ENCODE measurements around the gene TBC1D8.

DNA sequence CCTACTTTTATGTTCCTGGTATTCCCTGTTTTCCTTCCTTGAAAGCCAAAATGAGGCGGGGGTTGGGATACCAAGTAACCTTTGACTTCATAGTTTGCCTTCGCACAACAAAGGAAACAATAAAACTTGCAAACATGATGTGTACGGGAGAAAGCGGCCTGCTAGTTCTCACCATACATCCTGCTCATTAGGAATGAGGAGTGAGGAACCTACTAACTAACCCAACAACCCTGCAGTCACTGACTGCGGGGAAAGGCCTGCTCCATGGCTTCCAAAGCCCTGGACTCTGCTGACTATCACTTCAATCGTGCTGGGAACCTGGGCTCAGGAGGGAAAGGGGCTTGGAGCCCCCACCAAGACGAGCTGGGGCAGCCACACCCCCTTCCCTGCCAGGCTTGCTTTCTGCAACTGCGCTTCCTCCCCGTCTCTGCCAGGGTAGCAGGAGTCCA, 124.9 kb downstream of the TBC1D8 start:
- TF ChIP-seq POLR2A (IDR thresholded peaks at IDR 0.05) (no peak), POLR2AphosphoS5 (IDR thresholded peaks at IDR 0.05) (no peak)
- TF ChIP-seq, protein P1, sequence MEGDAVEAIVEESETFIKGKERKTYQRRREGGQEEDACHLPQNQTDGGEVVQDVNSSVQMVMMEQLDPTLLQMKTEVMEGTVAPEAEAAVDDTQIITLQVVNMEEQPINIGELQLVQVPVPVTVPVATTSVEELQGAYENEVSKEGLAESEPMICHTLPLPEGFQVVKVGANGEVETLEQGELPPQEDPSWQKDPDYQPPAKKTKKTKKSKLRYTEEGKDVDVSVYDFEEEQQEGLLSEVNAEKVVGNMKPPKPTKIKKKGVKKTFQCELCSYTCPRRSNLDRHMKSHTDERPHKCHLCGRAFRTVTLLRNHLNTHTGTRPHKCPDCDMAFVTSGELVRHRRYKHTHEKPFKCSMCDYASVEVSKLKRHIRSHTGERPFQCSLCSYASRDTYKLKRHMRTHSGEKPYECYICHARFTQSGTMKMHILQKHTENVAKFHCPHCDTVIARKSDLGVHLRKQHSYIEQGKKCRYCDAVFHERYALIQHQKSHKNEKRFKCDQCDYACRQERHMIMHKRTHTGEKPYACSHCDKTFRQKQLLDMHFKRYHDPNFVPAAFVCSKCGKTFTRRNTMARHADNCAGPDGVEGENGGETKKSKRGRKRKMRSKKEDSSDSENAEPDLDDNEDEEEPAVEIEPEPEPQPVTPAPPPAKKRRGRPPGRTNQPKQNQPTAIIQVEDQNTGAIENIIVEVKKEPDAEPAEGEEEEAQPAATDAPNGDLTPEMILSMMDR (IDR thresholded peaks at IDR 0.05), result no peak

Data from prostate gland (tissue), 2 donors.